AG08396 (cell line): Measurements from ENCODE around the gene STXBP5L.
"Not testable (repeated sequence)": the region's sequence is repeated elsewhere in the genome, so short reads cannot be mapped to it uniquely, and the experiment has no call there.

ENCODE experiments used
- DNase-seq: peaks from one replicate; pipeline ENCODE4 v3.0.0; 2012; ENCODE audit warnings: low spot score, mixed read lengths

The STXBP5L gene

GRCh38 chr3:121431726-121432517 is 523.9 kb downstream of the STXBP5L start:
- DNase-seq = peak; percentile 48

- DNase-seq = no peak
These were observed 528.1 kb downstream of the STXBP5L start for GRCh38 chr3:121436074-121436473.

GRCh38 chr3:121436641-121437040 is 528.6 kb downstream of the STXBP5L start:
- no peak for DNase-seq

GRCh38 chr3:121443456-121443855 is 535.5 kb downstream of the STXBP5L start:
- no peak for DNase-seq

- DNase-seq = not testable (repeated sequence)
These were observed 543.7 kb downstream of the STXBP5L start for GRCh38 chr3:121451752-121452151.

- no peak for DNase-seq
These were observed 554.6 kb downstream of the STXBP5L start for GRCh38 chr3:121462565-121462964.

GRCh38 chr3:121463745-121464144 is 555.7 kb downstream of the STXBP5L start:
- no peak for DNase-seq

- DNase-seq = no peak
These were observed 559.1 kb downstream of the STXBP5L start for GRCh38 chr3:121467085-121467484.

GRCh38 chr3:121473001-121473400 is 565.0 kb downstream of the STXBP5L start:
- no peak for DNase-seq
